CD4-positive, alpha-beta T cell (primary cell): ENCODE measurements around the gene RYR3. TPM values are rescaled to one million over a fixed set of nuclear protein-coding genes. Genes with fewer than 3 reads are reported as not detected.

ENCODE experiments used
- ATAC-seq: fragments of 200-7000 bp; cut with Tn5 transposase; one replicate; pipeline ENCODE4 v1.10.0; 2022; ENCODE audit warnings: mild to moderate bottlenecking; ENCODE audit not compliant: poor library complexity
- CTCF ChIA-PET: fragments of 350-600 bp; sonication (Branson Sonifier 250); formaldehyde crosslinking; loops from one replicate; lab custom pipeline; 2021; ENCODE audit warnings: antibody characterized with exemption, inconsistent platforms; lab: Charles Lee
- POLR2A ChIA-PET: fragments of 350-600 bp; sonication (Branson Sonifier 250); formaldehyde crosslinking; loops from one replicate; lab custom pipeline; 2021; ENCODE audit warnings: antibody characterized with exemption, inconsistent platforms; lab: Charles Lee
- DNase-seq, 14 experiments: peaks; one replicate each; pipeline ENCODE4 v3.0.0-alpha.2; 2013 to 2020; ENCODE audit warnings: mixed read lengths in 2 of 14
- H3K27ac ChIP-seq, 2 donors: one replicate each; pipeline versions ENCODE4 v1.5.1 to v1.7.0; 2013; ENCODE audit warnings: low read length in 2 of 2, low read depth in 1 of 2, mild to moderate bottlenecking in 1 of 2
- H3K27me3 ChIP-seq, 2 experiments: 1 replicate in 1 of 2; 2 replicates in 1 of 2; pipeline versions ENCODE4 v1.6.1 to v1.7.0; 2013; ENCODE audit warnings: low read length in 2 of 2, control low read depth in 1 of 2, mild to moderate bottlenecking in 1 of 2, moderate library complexity in 1 of 2; ENCODE audit not compliant: insufficient read depth in 2 of 2, control insufficient read depth in 1 of 2
- H3K36me3 ChIP-seq: one replicate; pipeline ENCODE4 v1.6.1; 2013; ENCODE audit warnings: low read length, control low read depth; ENCODE audit not compliant: insufficient read depth
- H3K4me1 ChIP-seq: one replicate; pipeline ENCODE4 v1.6.1; 2013; ENCODE audit warnings: low read length, control low read depth; ENCODE audit not compliant: insufficient read depth
- H3K4me3 ChIP-seq: one replicate; pipeline ENCODE4 v1.5.1; 2013; ENCODE audit warnings: mild to moderate bottlenecking, low read length, moderate library complexity
- H3K9me3 ChIP-seq, 2 experiments: 1 replicate in 1 of 2; 2 replicates in 1 of 2; pipeline versions ENCODE4 v1.6.1 to v1.7.0; 2013; ENCODE audit warnings: low read length in 2 of 2, mild to moderate bottlenecking in 2 of 2, control low read depth in 1 of 2, moderate library complexity in 1 of 2; ENCODE audit not compliant: control insufficient read depth in 1 of 2, insufficient read depth in 1 of 2
- H3K27ac Mint-ChIP-seq: one replicate; pipeline ENCODE4 v1.8.0; 2020; ENCODE audit warnings: mixed read lengths
- H3K27me3 Mint-ChIP-seq: one replicate; pipeline ENCODE4 v1.8.0; 2021; ENCODE audit warnings: mixed read lengths
- H3K36me3 Mint-ChIP-seq: one replicate; pipeline ENCODE4 v1.8.0; 2021; ENCODE audit warnings: low read depth, mixed read lengths
- H3K4me1 Mint-ChIP-seq: one replicate; pipeline ENCODE4 v1.8.0; 2021; ENCODE audit warnings: low read depth, mixed read lengths
- H3K4me3 Mint-ChIP-seq: one replicate; pipeline ENCODE4 v1.8.0; 2020; ENCODE audit warnings: mild to moderate bottlenecking, mixed read lengths
- H3K9me3 Mint-ChIP-seq: one replicate; pipeline ENCODE4 v1.8.0; 2020; ENCODE audit warnings: mixed read lengths
- CTCF ChIP-seq: fragments of 200-600 bp; IDR thresholded peaks from one replicate; pipeline ENCODE4 v1.8.0; 2022; ENCODE audit warnings: antibody characterized with exemption, mild to moderate bottlenecking
- intact Hi-C, 2 experiments: fragments of 100-400 bp; cut with DNase I in 1 of 2; cut with micrococcal nuclease in 1 of 2; formaldehyde crosslinking; loops; one replicate each; pipeline versions ENCODE4 v1.15.1 to v1.9.0; 2023 to 2025; cut with DNase I, micrococcal nuclease
- total RNA-seq, 174 experiments: library from RNA in 2 of 174; stranded (reverse) in 2 of 174; gene quantifications; one replicate each; pipeline ENCODE4 v1.2.3 and lab custom pipeline; 2021 to 2026

RYR3 gene
- total RNA-seq, 2 experiments from 2014 or later = not detected

- no peaks in the 10 kb centered on the region for H3K27me3 ChIP-seq
- intact Hi-C loops = no loop called here
- POLR2A ChIA-PET = no interaction called here
- no peak overlapping the region for H3K4me3 ChIP-seq
- Mint-ChIP-seq H3K4me3 (no peak overlapping the region), H3K27ac (no peak overlapping the region), H3K27me3 (peaks cover 44% of the 10 kb centered on the region), H3K9me3 (no peaks in the 10 kb centered on the region), H3K36me3 (no peaks in the 10 kb centered on the region), H3K4me1 (no peaks in the 10 kb centered on the region)
- H3K9me3 ChIP-seq = no peaks in the 10 kb centered on the region
- TF ChIP-seq CTCF = no peak
- no peak for ATAC-seq
- no peaks in the 10 kb centered on the region for H3K36me3 ChIP-seq
- no peak for DNase-seq
- CTCF ChIA-PET = no interaction called here
- no peak overlapping the region for H3K27ac ChIP-seq
- H3K4me1 ChIP-seq = no peaks in the 10 kb centered on the region
Observed at GRCh38 chr15:33680336-33680735, 369.6 kb downstream of the RYR3 start.

GRCh38 chr15:33693166-33693800 lies 382.5 kb downstream of the RYR3 start:
- no peak overlapping the region for H3K4me3 Mint-ChIP-seq
- Histone ChIP-seq H3K9me3 (no peaks in the 10 kb centered on the region), H3K27me3 (peaks cover under 1 to 2% of the 10 kb centered on the region in 2 experiments), H3K36me3 (no peaks in the 10 kb centered on the region), H3K27ac (no peak overlapping the region), H3K4me3 (no peak overlapping the region), H3K4me1 (no peaks in the 10 kb centered on the region)
- H3K27me3 Mint-ChIP-seq = peaks cover 8% of the 10 kb centered on the region
- ATAC-seq (no peak), DNase-seq (no peak)
- ChIA-PET CTCF (no interaction called here), POLR2A (no interaction called here)
- no peaks in the 10 kb centered on the region for H3K4me1 Mint-ChIP-seq
- H3K27ac Mint-ChIP-seq = no peak overlapping the region
- intact Hi-C loops = no loop called here
- no peaks in the 10 kb centered on the region for H3K36me3 Mint-ChIP-seq
- no peaks in the 10 kb centered on the region for H3K9me3 Mint-ChIP-seq
- no peak for TF ChIP-seq CTCF

- no peak overlapping the region for H3K4me3 ChIP-seq
- CTCF ChIA-PET = no interaction called here
- intact Hi-C loops = loop anchor here in 1 of 2 experiments (5.0 kb wide), 1 partner anchor 471 kb away; no protein-coding TSS in a partner anchor
Observed at GRCh38 chr15:33698126-33698525, 387.4 kb downstream of the RYR3 start.

More at GRCh38 chr15:33698126-33698525, 387.4 kb downstream of the RYR3 start:
- no peaks in the 10 kb centered on the region for H3K9me3 ChIP-seq
- peaks cover 12% of the 10 kb centered on the region for H3K27me3 Mint-ChIP-seq
- no peak for DNase-seq
- H3K4me1 ChIP-seq = no peaks in the 10 kb centered on the region
- peaks cover 2 to 6% of the 10 kb centered on the region in 2 experiments for H3K27me3 ChIP-seq
- no peaks in the 10 kb centered on the region for H3K36me3 ChIP-seq
- H3K9me3 Mint-ChIP-seq = no peaks in the 10 kb centered on the region
- H3K36me3 Mint-ChIP-seq = no peaks in the 10 kb centered on the region
- H3K27ac Mint-ChIP-seq = no peak overlapping the region
- H3K27ac ChIP-seq = no peak overlapping the region
- TF ChIP-seq CTCF = no peak
- ATAC-seq = no peak
- POLR2A ChIA-PET = no interaction called here
- no peak overlapping the region for H3K4me3 Mint-ChIP-seq
- no peaks in the 10 kb centered on the region for H3K4me1 Mint-ChIP-seq
